ENCODE data around the gene ZIM2.
"Not testable (repeated sequence)": the region's sequence is repeated elsewhere in the genome, so short reads cannot be mapped to it uniquely, and the experiment has no call there.

GRCh38 chr19:56860409-56860808, 19.9 kb upstream of the ZIM2 start:
- TF ChIP-seq RAD21 (IDR thresholded peaks at IDR 0.05; ENCODE audit: low read length); CTCF (conservative IDR thresholded peaks at IDR 0.05; ENCODE audit: low read depth, low read length); RFX5 (IDR thresholded peaks at IDR 0.05; ENCODE audit: low read depth, low read length); SMC3 (IDR thresholded peaks at IDR 0.05; ENCODE audit: low read depth, low read length); POLR2A (IDR thresholded peaks at IDR 0.05; ENCODE audit: low read depth, low read length); MXI1 (IDR thresholded peaks at IDR 0.05; ENCODE audit: borderline replicate concordance, low read depth, low read length); CEBPB (IDR thresholded peaks at IDR 0.05; ENCODE audit: low read depth, low read length); NFE2L2 (IDR thresholded peaks at IDR 0.05; ENCODE audit: low read depth, low read length); ELK1 (IDR thresholded peaks at IDR 0.05; ENCODE audit: borderline replicate concordance, low read depth, low read length); BHLHE40 (IDR thresholded peaks at IDR 0.05; ENCODE audit: low read depth, low read length); USF2 (IDR thresholded peaks at IDR 0.05; ENCODE audit: low read depth, low read length); FOS (IDR thresholded peaks at IDR 0.05; ENCODE audit: low read depth, low read length): not testable (repeated sequence)

All from IMR-90 (cell line).